T-cell (primary cell): ENCODE results near the gene GPAM. TPM values are rescaled to one million over a fixed set of nuclear protein-coding genes. Genes with fewer than 3 reads are reported as not detected.

Experiments used
- ATAC-seq, 4 experiments: fragments of 200-7000 bp in 3 of 4; fragments of 150-1000 bp in 1 of 4; cut with Tn5 transposase; replicated peaks in 1 of 4; 1 replicate in 3 of 4; 2 replicates in 1 of 4; pipeline ENCODE4 v1.10.0; 2021; ENCODE audit warnings: moderate library complexity in 3 of 4, mild to moderate bottlenecking in 2 of 4, moderate number of reproducible peaks in 1 of 4
- CTCF ChIA-PET, 2 donors: fragments of 300-600 bp; sonication (Branson Sonifier 250); formaldehyde crosslinking; loops; one replicate each; lab custom pipeline; 2022; ENCODE audit warnings: antibody characterized with exemption in 2 of 2; lab: Charles Lee
- POLR2A ChIA-PET, 2 donors: fragments of 300-600 bp; sonication (Branson Sonifier 250); formaldehyde crosslinking; loops; one replicate each; lab custom pipeline; 2022; ENCODE audit warnings: antibody characterized with exemption in 2 of 2; lab: Charles Lee
- DNase-seq, 35 experiments: peaks; one replicate each; pipeline versions ENCODE4 v3.0.0 to v3.0.0-alpha.2; 2013 to 2023
- H3K27ac ChIP-seq: one replicate; pipeline ENCODE4 v1.5.1; 2013; ENCODE audit warnings: low read length
- H3K27me3 ChIP-seq, 2 experiments: replicated peaks in 1 of 2; 1 replicate in 1 of 2; 2 replicates in 1 of 2; pipeline versions ENCODE4 v1.6.1 to v1.7.0; 2013; ENCODE audit warnings: low read length in 1 of 2, mixed read lengths in 1 of 2; ENCODE audit not compliant: control insufficient read depth in 2 of 2, insufficient read depth in 2 of 2; ENCODE audit errors: extremely low read depth in 1 of 2
- H3K36me3 ChIP-seq, 2 donors: 1 replicate in 1 of 2; 2 replicates in 1 of 2; pipeline versions ENCODE4 v1.6.1 to v1.7.0; 2013; ENCODE audit warnings: low read length in 1 of 2; ENCODE audit not compliant: control insufficient read depth in 2 of 2, insufficient read depth in 1 of 2; ENCODE audit errors: extremely low read depth in 1 of 2
- H3K4me1 ChIP-seq, 2 experiments: 1 replicate in 1 of 2; 2 replicates in 1 of 2; pipeline versions ENCODE4 v1.6.1 to v1.7.0; 2013; ENCODE audit warnings: low read length in 2 of 2, mixed read lengths in 1 of 2; ENCODE audit not compliant: insufficient read depth in 2 of 2, control insufficient read depth in 1 of 2; ENCODE audit errors: extremely low read depth in 1 of 2
- H3K4me3 ChIP-seq, 2 donors: 1 replicate in 1 of 2; 2 replicates in 1 of 2; pipeline versions ENCODE4 v1.5.1 to v1.7.0; 2013; ENCODE audit warnings: mild to moderate bottlenecking in 2 of 2, low read length in 1 of 2, moderate library complexity in 1 of 2; ENCODE audit not compliant: control insufficient read depth in 1 of 2; ENCODE audit errors: extremely low read depth in 1 of 2
- H3K9me3 ChIP-seq: 2 replicates; pipeline ENCODE4 v1.7.0; 2013
- H3K27ac Mint-ChIP-seq, 2 donors: one replicate each; pipeline ENCODE4 v1.8.0; 2020 to 2021; ENCODE audit warnings: mild to moderate bottlenecking in 2 of 2, mixed read lengths in 2 of 2
- H3K27me3 Mint-ChIP-seq, 2 donors: one replicate each; pipeline ENCODE4 v1.8.0; 2021 to 2022; ENCODE audit warnings: mixed read lengths in 2 of 2
- H3K36me3 Mint-ChIP-seq: one replicate; pipeline ENCODE4 v1.8.0; 2021; ENCODE audit warnings: mixed read lengths
- H3K4me1 Mint-ChIP-seq, 3 donors: one replicate each; pipeline ENCODE4 v1.8.0; 2020 to 2022; ENCODE audit warnings: mixed read lengths in 3 of 3, mild to moderate bottlenecking in 1 of 3
- H3K4me3 Mint-ChIP-seq, 3 donors: one replicate each; pipeline ENCODE4 v1.8.0; 2020 to 2022; ENCODE audit warnings: mild to moderate bottlenecking in 3 of 3, mixed read lengths in 3 of 3, moderate library complexity in 3 of 3
- H3K9me3 Mint-ChIP-seq, 3 donors: one replicate each; pipeline ENCODE4 v1.8.0; 2020 to 2022; ENCODE audit warnings: mixed read lengths in 3 of 3
- WGBS: methylation state at CpG from one replicate; pipeline ENCODE4 v1.1.5; 2013; ENCODE audit warnings: missing lambda C conversion rate; ENCODE audit not compliant: insufficient coverage; 5-methylcytosine and 5-hydroxymethylcytosine counted together
- total RNA-seq, 35 experiments: library from RNA in 6 of 35; stranded (reverse) in 6 of 35; fragments of 120-200 nt in 1 of 35; gene quantifications; one replicate each; pipeline versions ENCODE4 v1.2.1 to v1.2.4 and lab custom pipeline; 2013 to 2026

Gene GPAM
- total RNA-seq, 5 donors from 2014 or later (not counting 1 experiment from before 2014, with no cell fraction given): 4.4 to 8.6 (median 5.9) TPM

- WGBS: no CpG with 5 or more reads among the region's 4 CpGs
- ChIA-PET CTCF (no interaction called here), POLR2A (no interaction called here)
- H3K36me3 Mint-ChIP-seq: no peaks in the 10 kb centered on the region
- H3K27ac Mint-ChIP-seq: no peak overlapping the region
- Histone ChIP-seq H3K27ac (no peak overlapping the region), H3K4me3 (no peak overlapping the region), H3K9me3 (no peaks in the 10 kb centered on the region), H3K36me3 (no peaks in the 10 kb centered on the region), H3K27me3 (peaks cover 0 to 28% of the 10 kb centered on the region in 2 experiments), H3K4me1 (no peaks in the 10 kb centered on the region)
- ATAC-seq (no peak), DNase-seq (no peak)
- no peaks in the 10 kb centered on the region for H3K4me1 Mint-ChIP-seq
- H3K27me3 Mint-ChIP-seq: peaks cover 39 to 42% of the 10 kb centered on the region in 2 donors
- H3K4me3 Mint-ChIP-seq: no peak overlapping the region
- H3K9me3 Mint-ChIP-seq: no peaks in the 10 kb centered on the region
Measured at GRCh38 chr10:112210666-112211065, 27.1 kb upstream of the GPAM start.

- POLR2A ChIA-PET: no interaction called here
- Mint-ChIP-seq H3K36me3 (no peaks in the 10 kb centered on the region), H3K9me3 (no peaks in the 10 kb centered on the region), H3K27me3 (peaks cover 39 to 41% of the 10 kb centered on the region in 2 donors), H3K4me1 (no peaks in the 10 kb centered on the region), H3K27ac (no peak overlapping the region), H3K4me3 (no peak overlapping the region)
- DNase-seq (no peak), ATAC-seq (no peak)
- no peak overlapping the region for H3K27ac ChIP-seq
- no peaks in the 10 kb centered on the region for H3K36me3 ChIP-seq
- H3K4me3 ChIP-seq: no peak overlapping the region
- H3K9me3 ChIP-seq: no peaks in the 10 kb centered on the region
- 82% methylated on average over 2 of the region's 7 CpGs for WGBS
- peaks cover 0 to 22% of the 10 kb centered on the region in 2 experiments for H3K27me3 ChIP-seq
- H3K4me1 ChIP-seq: no peaks in the 10 kb centered on the region
- CTCF ChIA-PET: no interaction called here
Measured at GRCh38 chr10:112209684-112210131, 26.1 kb upstream of the GPAM start.

GRCh38 chr10:112208997-112209396 is 25.4 kb upstream of the GPAM start:
- DNase-seq (no peak), ATAC-seq (no peak)
- Mint-ChIP-seq H3K27ac (no peak overlapping the region), H3K4me1 (no peaks in the 10 kb centered on the region), H3K36me3 (no peaks in the 10 kb centered on the region), H3K9me3 (no peaks in the 10 kb centered on the region), H3K4me3 (no peak overlapping the region), H3K27me3 (peaks cover 43 to 45% of the 10 kb centered on the region in 2 donors)
- no peaks in the 10 kb centered on the region for H3K36me3 ChIP-seq
- 93% methylated on average over 3 of the region's 6 CpGs for WGBS
- H3K9me3 ChIP-seq: no peaks in the 10 kb centered on the region
- no peaks in the 10 kb centered on the region for H3K4me1 ChIP-seq
- ChIA-PET CTCF (no interaction called here), POLR2A (no interaction called here)
- no peak overlapping the region for H3K27ac ChIP-seq
- no peak overlapping the region for H3K4me3 ChIP-seq
- peaks cover 0 to 22% of the 10 kb centered on the region in 2 experiments for H3K27me3 ChIP-seq

GRCh38 chr10:112208292-112208691 is 24.7 kb upstream of the GPAM start:
- WGBS: 70% methylated on average over 2 of the region's 4 CpGs
- H3K4me1 Mint-ChIP-seq: no peaks in the 10 kb centered on the region
- H3K4me3 ChIP-seq: no peak overlapping the region
- peaks cover 0 to 22% of the 10 kb centered on the region in 2 experiments for H3K27me3 ChIP-seq
- H3K9me3 ChIP-seq: no peaks in the 10 kb centered on the region
- ChIA-PET CTCF (no interaction called here), POLR2A (no interaction called here)
- H3K9me3 Mint-ChIP-seq: no peaks in the 10 kb centered on the region
- DNase-seq (no peak), ATAC-seq (no peak)
- H3K27me3 Mint-ChIP-seq: peaks cover 44 to 46% of the 10 kb centered on the region in 2 donors
- no peaks in the 10 kb centered on the region for H3K36me3 Mint-ChIP-seq
- H3K27ac ChIP-seq: no peak overlapping the region
- no peaks in the 10 kb centered on the region for H3K36me3 ChIP-seq
- H3K27ac Mint-ChIP-seq: no peak overlapping the region
- no peaks in the 10 kb centered on the region for H3K4me1 ChIP-seq
- no peak overlapping the region for H3K4me3 Mint-ChIP-seq

- Mint-ChIP-seq H3K36me3 (no peaks in the 10 kb centered on the region), H3K27me3 (peaks cover 26 to 42% of the 10 kb centered on the region in 2 donors), H3K4me3 (no peak overlapping the region), H3K9me3 (no peaks in the 10 kb centered on the region), H3K27ac (no peak overlapping the region), H3K4me1 (no peaks in the 10 kb centered on the region)
- H3K27ac ChIP-seq: no peak overlapping the region
- WGBS: 17% methylated on average over 1 of the region's 4 CpGs
- ChIA-PET POLR2A (no interaction called here), CTCF (no interaction called here)
- no peak overlapping the region for H3K4me3 ChIP-seq
- no peaks in the 10 kb centered on the region for H3K4me1 ChIP-seq
- H3K9me3 ChIP-seq: no peaks in the 10 kb centered on the region
- peaks cover 0 to 3% of the 10 kb centered on the region in 2 experiments for H3K27me3 ChIP-seq
- H3K36me3 ChIP-seq: no peaks in the 10 kb centered on the region
- ATAC-seq: no peak
- no peak for DNase-seq
Measured at GRCh38 chr10:112203328-112204076, 19.9 kb upstream of the GPAM start.

- H3K27ac Mint-ChIP-seq: no peak overlapping the region
- CTCF ChIA-PET: no interaction called here
Measured at GRCh38 chr10:112202561-112203241, 19.1 kb upstream of the GPAM start.

More at GRCh38 chr10:112202561-112203241, 19.1 kb upstream of the GPAM start:
- H3K9me3 ChIP-seq: no peaks in the 10 kb centered on the region
- peaks cover 0 to 3% of the 10 kb centered on the region in 2 experiments for H3K27me3 ChIP-seq
- POLR2A ChIA-PET: no interaction called here
- H3K27me3 Mint-ChIP-seq: peaks cover 21 to 36% of the 10 kb centered on the region in 2 donors
- no peak overlapping the region for H3K4me3 Mint-ChIP-seq
- H3K4me1 ChIP-seq: no peaks in the 10 kb centered on the region
- no peaks in the 10 kb centered on the region for H3K36me3 ChIP-seq
- H3K36me3 Mint-ChIP-seq: no peaks in the 10 kb centered on the region
- H3K4me1 Mint-ChIP-seq: no peaks in the 10 kb centered on the region
- WGBS: 69% methylated on average over 4 of the region's 6 CpGs
- H3K27ac ChIP-seq: no peak overlapping the region
- no peak for DNase-seq
- ATAC-seq: no peak
- H3K4me3 ChIP-seq: no peak overlapping the region
- no peaks in the 10 kb centered on the region for H3K9me3 Mint-ChIP-seq
